ENCODE measurements around the gene PRKN. TPM values are rescaled to one million over a fixed set of nuclear protein-coding genes. Genes with fewer than 3 reads are reported as not detected.

PRKN gene
- total RNA-seq, 1 experiment from 2014 or later: 0.46 TPM

DNA sequence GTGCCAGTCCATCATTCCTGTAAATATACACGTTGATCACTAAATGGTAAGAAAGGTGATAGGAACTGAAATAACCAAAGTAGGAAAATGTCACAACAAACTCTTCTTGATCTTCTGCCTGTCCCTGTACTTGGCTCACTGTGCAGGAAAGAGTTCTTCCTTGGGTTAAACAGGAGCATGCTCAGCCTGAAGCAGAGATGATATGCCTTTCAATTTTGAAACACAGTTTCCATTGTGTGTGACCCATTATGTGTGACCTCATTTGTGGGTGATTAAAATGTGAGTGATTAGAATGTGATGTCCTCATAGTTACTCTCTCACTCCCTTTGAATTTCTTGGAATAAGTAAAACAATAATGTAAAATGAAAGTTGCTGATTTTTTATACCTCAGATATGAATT, 1026.5 kb downstream of the PRKN start:
- no TSS peak for BruUV-seq (replicated peaks)

DNA sequence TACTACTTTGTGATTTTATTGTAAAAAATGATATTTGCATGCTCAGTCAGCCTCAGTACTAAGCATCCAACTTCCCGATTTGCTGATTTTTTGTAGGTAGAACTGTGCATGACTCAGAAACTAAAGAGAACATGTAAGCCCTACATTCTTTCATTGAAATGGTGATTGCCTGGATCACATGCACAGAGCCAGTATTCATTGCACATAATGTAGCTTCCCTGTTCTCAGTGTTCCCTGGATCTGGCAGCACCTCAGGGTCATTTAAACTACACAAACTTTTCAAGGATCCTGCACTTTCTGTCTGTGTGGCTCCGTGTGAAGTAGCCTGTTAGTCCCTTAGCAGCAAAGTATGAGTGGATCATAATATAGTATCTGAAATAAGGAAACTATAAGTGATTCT, 1030.8 kb downstream of the PRKN start:
- H3K4me3 ChIP-seq (ENCODE audit: low read depth in 2 of 2, low read length in 2 of 2): no peak overlapping the region
- no peaks in the 10 kb centered on the region for H3K9me3 ChIP-seq (ENCODE audit: control insufficient read depth, insufficient read depth, low read depth, low read length)
- no peaks in the 10 kb centered on the region for H3K27me3 ChIP-seq (ENCODE audit: control insufficient read depth, insufficient read depth, low read length)
- no peak for TF ChIP-seq POLR2AphosphoS5 (IDR thresholded peaks at IDR 0.05; ENCODE audit: low read depth, low read length)
- TF ChIP-seq SIN3A (IDR thresholded peaks at IDR 0.05; ENCODE audit: borderline replicate concordance, insufficient read depth, low read depth, low read length): no peak
- TF ChIP-seq, protein P1, sequence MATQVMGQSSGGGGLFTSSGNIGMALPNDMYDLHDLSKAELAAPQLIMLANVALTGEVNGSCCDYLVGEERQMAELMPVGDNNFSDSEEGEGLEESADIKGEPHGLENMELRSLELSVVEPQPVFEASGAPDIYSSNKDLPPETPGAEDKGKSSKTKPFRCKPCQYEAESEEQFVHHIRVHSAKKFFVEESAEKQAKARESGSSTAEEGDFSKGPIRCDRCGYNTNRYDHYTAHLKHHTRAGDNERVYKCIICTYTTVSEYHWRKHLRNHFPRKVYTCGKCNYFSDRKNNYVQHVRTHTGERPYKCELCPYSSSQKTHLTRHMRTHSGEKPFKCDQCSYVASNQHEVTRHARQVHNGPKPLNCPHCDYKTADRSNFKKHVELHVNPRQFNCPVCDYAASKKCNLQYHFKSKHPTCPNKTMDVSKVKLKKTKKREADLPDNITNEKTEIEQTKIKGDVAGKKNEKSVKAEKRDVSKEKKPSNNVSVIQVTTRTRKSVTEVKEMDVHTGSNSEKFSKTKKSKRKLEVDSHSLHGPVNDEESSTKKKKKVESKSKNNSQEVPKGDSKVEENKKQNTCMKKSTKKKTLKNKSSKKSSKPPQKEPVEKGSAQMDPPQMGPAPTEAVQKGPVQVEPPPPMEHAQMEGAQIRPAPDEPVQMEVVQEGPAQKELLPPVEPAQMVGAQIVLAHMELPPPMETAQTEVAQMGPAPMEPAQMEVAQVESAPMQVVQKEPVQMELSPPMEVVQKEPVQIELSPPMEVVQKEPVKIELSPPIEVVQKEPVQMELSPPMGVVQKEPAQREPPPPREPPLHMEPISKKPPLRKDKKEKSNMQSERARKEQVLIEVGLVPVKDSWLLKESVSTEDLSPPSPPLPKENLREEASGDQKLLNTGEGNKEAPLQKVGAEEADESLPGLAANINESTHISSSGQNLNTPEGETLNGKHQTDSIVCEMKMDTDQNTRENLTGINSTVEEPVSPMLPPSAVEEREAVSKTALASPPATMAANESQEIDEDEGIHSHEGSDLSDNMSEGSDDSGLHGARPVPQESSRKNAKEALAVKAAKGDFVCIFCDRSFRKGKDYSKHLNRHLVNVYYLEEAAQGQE (IDR thresholded peaks at IDR 0.05; ENCODE audit: insufficient read depth in 1 of 2, low read depth in 2 of 2, low read length in 1 of 2): no peak
- TF ChIP-seq TCF7L2 (IDR thresholded peaks at IDR 0.05; ENCODE audit: low read depth, low read length): no peak
- TF ChIP-seq, protein P2, sequence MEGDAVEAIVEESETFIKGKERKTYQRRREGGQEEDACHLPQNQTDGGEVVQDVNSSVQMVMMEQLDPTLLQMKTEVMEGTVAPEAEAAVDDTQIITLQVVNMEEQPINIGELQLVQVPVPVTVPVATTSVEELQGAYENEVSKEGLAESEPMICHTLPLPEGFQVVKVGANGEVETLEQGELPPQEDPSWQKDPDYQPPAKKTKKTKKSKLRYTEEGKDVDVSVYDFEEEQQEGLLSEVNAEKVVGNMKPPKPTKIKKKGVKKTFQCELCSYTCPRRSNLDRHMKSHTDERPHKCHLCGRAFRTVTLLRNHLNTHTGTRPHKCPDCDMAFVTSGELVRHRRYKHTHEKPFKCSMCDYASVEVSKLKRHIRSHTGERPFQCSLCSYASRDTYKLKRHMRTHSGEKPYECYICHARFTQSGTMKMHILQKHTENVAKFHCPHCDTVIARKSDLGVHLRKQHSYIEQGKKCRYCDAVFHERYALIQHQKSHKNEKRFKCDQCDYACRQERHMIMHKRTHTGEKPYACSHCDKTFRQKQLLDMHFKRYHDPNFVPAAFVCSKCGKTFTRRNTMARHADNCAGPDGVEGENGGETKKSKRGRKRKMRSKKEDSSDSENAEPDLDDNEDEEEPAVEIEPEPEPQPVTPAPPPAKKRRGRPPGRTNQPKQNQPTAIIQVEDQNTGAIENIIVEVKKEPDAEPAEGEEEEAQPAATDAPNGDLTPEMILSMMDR (IDR thresholded peaks at IDR 0.05): no peak
- DNase-seq (ENCODE audit: low read depth, low spot score): no peak
- in situ Hi-C loops (cut with HindIII; ENCODE audit: low pct_unique_long_range_greater_than_20kb, low sequenced_read_pairs): no loop called here
- ChIA-PET POLR2A (no interaction called here), CTCF (no interaction called here)
- H3K4me1 ChIP-seq (ENCODE audit: control insufficient read depth, insufficient read depth, low read length): no peaks in the 10 kb centered on the region
- intact Hi-C loops (cut with micrococcal nuclease; ENCODE audit: unreplicated experiment): loop anchor here (10.0 kb wide), 1 partner anchor 282 kb away; no protein-coding TSS in a partner anchor
- H3K36me3 ChIP-seq (ENCODE audit: control insufficient read depth, insufficient read depth, low read length): no peaks in the 10 kb centered on the region
- H3K27ac ChIP-seq (ENCODE audit: low read length): no peak overlapping the region
- no TSS peak for BruUV-seq (replicated peaks)
- ATAC-seq: no peak

More for the DNA sequence above, 1026.5 kb downstream of the PRKN start:
- CTCF ChIA-PET: no interaction called here
- Histone ChIP-seq H3K27ac (ENCODE audit: low read length) (no peak overlapping the region), H3K27me3 (ENCODE audit: control insufficient read depth, insufficient read depth, low read length) (no peaks in the 10 kb centered on the region), H3K9me3 (ENCODE audit: control insufficient read depth, insufficient read depth, low read depth, low read length) (no peaks in the 10 kb centered on the region), H3K36me3 (ENCODE audit: control insufficient read depth, insufficient read depth, low read length) (no peaks in the 10 kb centered on the region), H3K4me3 (ENCODE audit: low read depth in 2 of 2, low read length in 2 of 2) (no peak overlapping the region), H3K4me1 (ENCODE audit: control insufficient read depth, insufficient read depth, low read length) (no peaks in the 10 kb centered on the region)
- no peak for DNase-seq (ENCODE audit: low read depth, low spot score)
- ATAC-seq: no peak
- TF ChIP-seq TCF7L2 (IDR thresholded peaks at IDR 0.05; ENCODE audit: low read depth, low read length): no peak
- TF ChIP-seq POLR2AphosphoS5 (IDR thresholded peaks at IDR 0.05; ENCODE audit: low read depth, low read length): no peak
- no peak for TF ChIP-seq SIN3A (IDR thresholded peaks at IDR 0.05; ENCODE audit: borderline replicate concordance, insufficient read depth, low read depth, low read length)
- TF ChIP-seq, protein P2 (IDR thresholded peaks at IDR 0.05): no peak
- TF ChIP-seq, protein P1 (IDR thresholded peaks at IDR 0.05; ENCODE audit: insufficient read depth in 1 of 2, low read depth in 2 of 2, low read length in 1 of 2): no peak
- intact Hi-C loops (cut with micrococcal nuclease; ENCODE audit: unreplicated experiment) (no loop called here), in situ Hi-C loops (cut with HindIII; ENCODE audit: low pct_unique_long_range_greater_than_20kb, low sequenced_read_pairs) (no loop called here)
- POLR2A ChIA-PET: no interaction called here
